ENCODE data around the gene ZNF415.

ZNF415 gene

DNA sequence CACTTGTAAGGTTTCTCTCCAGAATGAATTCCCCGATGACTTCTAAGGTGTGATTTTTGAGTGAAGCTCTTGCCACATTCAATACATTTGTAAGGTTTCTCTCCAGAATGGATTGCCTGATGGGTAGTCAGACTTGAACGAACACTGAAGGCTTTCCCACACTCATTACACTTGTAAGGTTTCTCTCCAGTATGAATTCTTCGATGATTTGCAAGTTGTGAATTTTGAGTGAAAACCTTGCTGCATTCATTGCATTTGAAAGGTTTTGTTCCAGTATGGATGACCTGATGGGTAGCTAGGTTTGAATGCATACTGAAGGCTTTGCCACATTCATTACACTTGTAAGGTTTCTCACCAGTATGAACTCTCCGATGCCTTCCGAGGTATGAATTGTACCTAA lies 63.9 kb downstream of the ZNF415 start:
- Histone ChIP-seq H2AFZ (ENCODE audit: low read depth, low read length) (no peak overlapping the region), H4K20me1 (ENCODE audit: insufficient read depth, low read length) (no peaks in the 10 kb centered on the region), H3K27ac (ENCODE audit: low read length) (no peak overlapping the region), H3K4me1 (ENCODE audit: insufficient read depth, low read length) (no peaks in the 10 kb centered on the region), H3K79me2 (ENCODE audit: insufficient read depth, low read length) (no peaks in the 10 kb centered on the region), H3K27me3 (ENCODE audit: insufficient read depth, low read length, poor library complexity) (no peaks in the 10 kb centered on the region), H3K4me2 (ENCODE audit: insufficient read depth, low read length) (no peak overlapping the region), H3K4me3 (ENCODE audit: low read depth in 1 of 2, low read length in 2 of 2) (no peak overlapping the region), H3K9ac (ENCODE audit: low read depth, low read length) (no peak overlapping the region), H3K36me3 (ENCODE audit: insufficient read depth, low read length) (peaks cover 80% of the 10 kb centered on the region), H3K9me3 (ENCODE audit: insufficient read depth, low read length, severe bottlenecking) (peaks cover 19% of the 10 kb centered on the region)
- ATAC-seq (ENCODE audit: insufficient read depth, low read depth) (no peak), DNase-seq (no peak)
- no peak for TF ChIP-seq CTCF (IDR thresholded peaks at IDR 0.05; ENCODE audit: borderline replicate concordance, extremely low read depth, low read length, poor library complexity, severe bottlenecking)
- TF ChIP-seq EZH2 (IDR thresholded peaks at IDR 0.05; ENCODE audit: borderline replicate concordance, low read depth, low read length, severe bottlenecking), result no peak

- Histone ChIP-seq H3K27ac (ENCODE audit: low read length) (no peak overlapping the region), H3K36me3 (ENCODE audit: insufficient read depth, low read length) (peaks cover 75% of the 10 kb centered on the region), H4K20me1 (ENCODE audit: insufficient read depth, low read length) (no peaks in the 10 kb centered on the region), H3K4me1 (ENCODE audit: insufficient read depth, low read length) (no peaks in the 10 kb centered on the region), H3K79me2 (ENCODE audit: insufficient read depth, low read length) (no peaks in the 10 kb centered on the region), H3K27me3 (ENCODE audit: insufficient read depth, low read length, poor library complexity) (no peaks in the 10 kb centered on the region), H2AFZ (ENCODE audit: low read depth, low read length) (no peak overlapping the region), H3K9me3 (ENCODE audit: insufficient read depth, low read length, severe bottlenecking) (peaks cover 19% of the 10 kb centered on the region), H3K4me2 (ENCODE audit: insufficient read depth, low read length) (no peak overlapping the region), H3K4me3 (ENCODE audit: low read depth in 1 of 2, low read length in 2 of 2) (no peak overlapping the region), H3K9ac (ENCODE audit: low read depth, low read length) (no peak overlapping the region)
- DNase-seq, result no peak
- ATAC-seq (ENCODE audit: insufficient read depth, low read depth), result no peak
- TF ChIP-seq EZH2 (IDR thresholded peaks at IDR 0.05; ENCODE audit: borderline replicate concordance, low read depth, low read length, severe bottlenecking), result no peak
- no peak for TF ChIP-seq CTCF (IDR thresholded peaks at IDR 0.05; ENCODE audit: borderline replicate concordance, extremely low read depth, low read length, poor library complexity, severe bottlenecking)
Observed at GRCh38 chr19:53068199-53068598, 64.5 kb downstream of the ZNF415 start.

DNA sequence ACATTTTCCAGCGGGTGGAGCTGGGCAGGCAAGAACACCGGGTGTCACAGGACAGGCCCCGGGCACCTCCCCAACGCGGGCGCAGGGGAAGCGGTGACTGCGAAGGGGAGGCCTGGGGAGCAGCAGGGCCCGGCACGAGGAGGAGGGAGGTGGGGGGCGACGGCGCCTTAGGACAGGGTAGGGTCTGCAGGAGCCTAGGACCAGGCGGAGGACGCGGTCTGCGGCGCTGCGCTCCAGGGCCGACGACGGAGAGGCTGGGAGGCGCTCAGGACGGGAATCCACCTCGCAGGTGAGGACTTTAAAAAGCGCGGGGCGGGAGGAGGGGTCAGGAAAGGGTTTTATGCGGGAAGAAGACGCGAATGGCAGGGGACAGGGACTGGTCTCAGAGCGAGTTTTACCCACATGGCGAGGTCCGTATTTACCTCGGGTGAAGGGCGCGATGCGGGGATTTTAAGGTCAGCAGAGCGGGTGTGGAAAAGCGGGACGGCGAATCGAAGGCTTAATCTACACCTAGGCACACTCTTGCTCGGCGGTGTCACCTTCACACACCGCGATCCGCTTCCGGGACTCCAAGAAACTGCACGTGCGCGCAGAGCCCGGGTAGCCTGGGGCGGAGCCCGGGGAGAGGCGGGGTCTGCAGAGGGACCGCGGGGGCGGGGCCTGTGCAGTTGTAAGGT lies 74.7 kb downstream of the ZNF415 start:
- Histone ChIP-seq H3K4me2 (ENCODE audit: insufficient read depth, low read length) (no peak overlapping the region), H2AFZ (ENCODE audit: low read depth, low read length) (no peak overlapping the region), H3K9me3 (ENCODE audit: insufficient read depth, low read length, severe bottlenecking) (peaks cover 2% of the 10 kb centered on the region), H3K27me3 (ENCODE audit: insufficient read depth, low read length, poor library complexity) (no peaks in the 10 kb centered on the region), H3K79me2 (ENCODE audit: insufficient read depth, low read length) (no peaks in the 10 kb centered on the region), H3K4me3 (ENCODE audit: low read depth in 1 of 2, low read length in 2 of 2) (no peak overlapping the region), H3K9ac (ENCODE audit: low read depth, low read length) (no peak overlapping the region), H3K36me3 (ENCODE audit: insufficient read depth, low read length) (no peaks in the 10 kb centered on the region), H4K20me1 (ENCODE audit: insufficient read depth, low read length) (no peaks in the 10 kb centered on the region), H3K4me1 (ENCODE audit: insufficient read depth, low read length) (peaks cover 14% of the 10 kb centered on the region), H3K27ac (ENCODE audit: low read length) (no peak overlapping the region)
- TF ChIP-seq CTCF (IDR thresholded peaks at IDR 0.05; ENCODE audit: borderline replicate concordance, extremely low read depth, low read length, poor library complexity, severe bottlenecking), result no peak
- no peak for TF ChIP-seq EZH2 (IDR thresholded peaks at IDR 0.05; ENCODE audit: borderline replicate concordance, low read depth, low read length, severe bottlenecking)
- no peak for ATAC-seq (ENCODE audit: insufficient read depth, low read depth)
- no peak for DNase-seq
